NCI-H2081 treated with DMSO at 0.1 percent for 48 hours (cell line): ENCODE results near the gene ZMYM2.
"Not testable (repeated sequence)": the region's sequence is repeated elsewhere in the genome, so short reads cannot be mapped to it uniquely, and the experiment has no call there.

ENCODE experiments used
- DNase-seq: peaks from one replicate; lab custom pipeline; 2025; lab: John Stamatoyannopoulos, UW

Gene ZMYM2

GRCh38 chr13:19958155-19959111 is at the start of gene ZMYM2:
Gene ZMYM2, plus strand, starts transcription at chr13:19958727. Its CDS starts 34,346 bp downstream, at chr13:19993073.
- DNase-seq: peak; percentile 63

DNA sequence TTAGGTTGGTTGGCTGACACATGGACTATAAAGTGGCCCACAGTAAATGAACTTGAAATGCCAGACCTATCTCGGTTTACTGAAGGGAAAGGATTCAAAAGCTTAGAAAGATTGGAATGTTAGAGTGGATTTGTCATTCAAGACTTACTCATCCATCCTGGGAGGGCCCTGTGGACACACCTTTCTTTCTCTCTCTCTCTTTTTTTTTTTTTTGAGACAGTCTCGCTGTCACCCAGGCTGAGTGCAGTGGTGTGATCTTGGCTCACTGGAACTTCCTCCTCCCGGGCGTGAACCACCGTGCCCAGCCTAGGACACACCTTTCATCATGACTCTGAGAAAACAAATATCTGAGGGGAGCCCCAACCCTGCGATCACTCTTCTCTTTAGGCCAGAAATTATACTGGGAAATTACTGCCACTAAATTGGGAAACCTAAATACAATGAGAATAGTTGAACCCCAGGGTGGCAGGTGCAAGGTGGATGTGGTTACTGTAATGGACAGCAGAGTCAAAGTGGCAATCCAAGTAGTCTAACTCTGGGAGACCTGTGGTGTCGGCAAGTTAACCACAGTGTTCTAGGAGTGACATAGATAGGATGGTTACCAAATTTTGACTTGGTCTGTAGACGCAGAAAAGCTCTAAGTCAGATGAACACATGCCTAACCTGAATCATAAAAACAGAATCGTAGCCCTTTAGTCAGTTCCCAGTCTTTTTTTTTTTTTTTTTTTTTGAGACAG is 48.0 kb upstream of the ZMYM2 start:
- DNase-seq: no peak

GRCh38 chr13:19927117-19927748 is 31.3 kb upstream of the ZMYM2 start:
- no peak for DNase-seq

DNA sequence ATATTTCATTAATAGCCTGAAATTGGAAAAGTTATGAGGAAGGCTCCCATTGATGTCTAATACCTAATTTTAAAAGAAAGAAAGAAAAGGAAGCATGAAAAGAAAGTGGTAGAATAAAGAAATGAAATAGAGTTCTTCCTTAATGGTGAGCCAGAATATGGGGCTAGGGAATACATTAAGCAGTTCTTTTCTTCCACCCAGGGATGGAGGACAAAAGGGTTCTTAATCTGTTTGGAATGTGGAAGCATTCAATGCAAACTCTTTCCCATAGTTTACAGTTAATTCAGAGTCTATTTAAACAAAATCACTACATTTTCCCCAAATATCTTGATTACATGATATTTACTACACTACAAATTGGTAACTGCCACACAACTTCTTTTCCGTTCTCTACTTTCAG is 18.4 kb upstream of the ZMYM2 start:
- no peak for DNase-seq

GRCh38 chr13:19950374-19950773 is 8.2 kb upstream of the ZMYM2 start:
- no peak for DNase-seq

DNA sequence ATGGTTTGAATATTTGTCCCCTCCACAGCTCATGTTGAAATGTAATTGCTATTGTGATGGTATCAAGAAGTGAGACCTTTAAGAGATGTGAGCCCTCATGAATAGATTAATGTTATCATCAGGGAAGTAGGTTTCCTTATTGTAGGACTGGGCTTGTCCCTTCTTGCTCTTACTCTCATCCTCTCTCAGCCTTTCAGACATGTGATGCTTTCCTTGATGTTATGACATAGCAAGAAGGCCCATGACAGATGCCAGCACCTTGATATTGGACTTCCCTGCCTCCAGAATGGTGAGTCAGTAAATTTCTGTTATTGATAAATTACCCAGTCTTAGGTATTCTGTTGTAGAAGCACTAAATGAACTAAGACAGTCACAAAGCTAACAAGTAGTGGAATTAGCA is 5.7 kb upstream of the ZMYM2 start:
- DNase-seq: no peak

DNA sequence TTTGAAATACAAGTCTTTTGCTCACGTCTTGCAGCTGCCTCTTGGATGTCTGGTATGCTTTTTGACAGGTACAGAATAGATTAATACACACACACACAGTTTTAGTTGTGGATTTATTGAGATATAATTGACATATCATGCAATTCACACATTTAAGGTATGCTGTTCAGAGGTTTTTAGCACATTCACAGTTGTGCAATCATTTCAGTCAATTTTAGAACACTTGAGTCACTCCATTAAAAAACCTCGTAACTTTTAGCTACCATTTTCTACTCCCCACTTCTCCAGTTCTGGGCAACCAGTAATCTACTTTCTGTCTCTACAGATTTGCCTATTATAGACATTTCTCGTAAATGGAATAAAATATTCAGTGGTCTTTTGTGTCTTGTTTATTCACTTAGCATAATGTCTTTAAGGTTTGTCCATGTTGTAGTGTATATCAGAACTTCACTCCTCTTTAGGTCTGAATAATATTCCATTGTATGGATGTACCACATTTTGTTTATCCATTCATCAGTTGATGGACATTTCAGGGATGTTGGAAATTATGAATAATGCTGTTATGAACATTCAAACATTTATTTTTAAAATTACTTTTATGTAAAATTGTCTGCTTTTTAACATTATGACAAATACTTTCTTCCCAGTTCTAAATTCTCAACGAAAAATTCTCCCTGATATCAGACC is 2.5 kb upstream of the ZMYM2 start:
- DNase-seq: no peak

DNA sequence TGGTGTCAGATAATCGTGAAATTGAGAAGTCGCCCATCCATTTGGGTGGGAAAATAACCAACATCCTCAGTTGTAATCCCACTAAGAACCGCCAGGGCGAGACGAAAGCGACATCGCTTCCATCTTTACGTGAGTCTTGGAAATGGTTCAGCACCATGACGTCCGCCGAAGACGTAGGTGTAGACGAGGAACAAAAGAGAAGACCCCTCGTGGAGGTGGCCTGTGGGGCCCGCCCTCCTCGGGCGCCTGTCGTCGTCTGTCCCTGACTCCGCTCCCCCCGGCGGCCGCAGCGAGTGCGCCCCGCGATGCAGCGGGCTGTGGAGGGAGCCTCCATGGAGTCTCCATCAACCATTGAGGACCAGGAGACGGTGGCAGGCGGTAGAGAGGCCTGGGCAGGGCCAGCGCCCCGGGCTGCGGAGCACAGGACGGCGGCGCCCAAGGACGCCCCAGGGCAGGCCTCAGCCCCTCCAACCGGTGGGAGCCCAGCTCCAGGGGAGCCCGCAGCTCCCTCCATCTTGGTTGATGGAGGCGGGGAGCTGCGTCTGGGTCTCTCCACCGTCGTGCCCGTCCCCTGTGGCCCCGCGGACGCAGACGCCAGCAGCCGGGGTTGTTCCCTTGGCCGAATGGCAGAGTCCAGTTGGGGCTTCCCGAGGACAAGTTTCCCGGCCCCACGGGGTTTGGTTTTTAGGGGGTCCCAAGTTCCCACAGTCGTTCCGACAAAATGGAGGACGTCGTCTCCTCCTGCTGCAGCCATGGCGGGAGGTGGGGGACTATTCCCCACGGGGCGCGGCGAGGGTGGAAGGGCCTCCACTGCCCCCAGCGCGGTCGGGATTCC is 990 bp upstream of the ZMYM2 start:
- peak; percentile 4 for DNase-seq

DNA sequence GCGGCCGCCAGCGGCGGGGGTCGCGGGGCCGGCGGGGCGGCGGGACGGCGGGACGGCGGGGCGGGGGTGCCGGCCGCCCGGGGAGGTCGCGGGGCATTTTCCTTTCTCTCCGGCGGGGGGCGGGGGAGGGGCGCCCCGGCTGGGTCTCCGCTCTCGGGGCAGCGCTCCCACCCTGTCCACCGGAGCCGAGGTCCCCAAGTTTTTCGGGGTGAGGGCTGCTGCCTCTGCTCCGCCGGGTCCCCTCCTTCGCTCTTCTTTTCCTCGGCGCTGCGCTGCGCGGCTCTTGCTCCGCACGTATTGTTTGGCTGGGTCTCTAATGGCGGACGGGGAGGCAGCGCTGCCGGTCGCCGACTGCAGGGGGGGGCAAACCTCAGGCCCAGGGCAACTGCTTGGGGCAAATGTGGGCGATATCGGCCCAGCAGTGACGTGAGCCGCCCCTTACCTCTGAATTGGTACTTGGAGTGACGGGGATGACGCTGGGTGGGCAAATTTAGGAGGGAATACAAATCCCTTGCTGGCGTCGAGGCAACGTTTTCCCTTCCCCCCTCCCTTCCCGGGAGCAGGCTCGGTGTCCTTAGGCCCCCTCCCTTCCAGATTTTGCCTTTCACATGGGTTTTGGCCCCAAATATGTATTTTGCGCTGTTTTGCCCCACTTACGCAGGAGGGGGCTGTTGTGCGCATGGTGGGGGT is 759 bp downstream of the ZMYM2 start:
- no peak for DNase-seq

DNA sequence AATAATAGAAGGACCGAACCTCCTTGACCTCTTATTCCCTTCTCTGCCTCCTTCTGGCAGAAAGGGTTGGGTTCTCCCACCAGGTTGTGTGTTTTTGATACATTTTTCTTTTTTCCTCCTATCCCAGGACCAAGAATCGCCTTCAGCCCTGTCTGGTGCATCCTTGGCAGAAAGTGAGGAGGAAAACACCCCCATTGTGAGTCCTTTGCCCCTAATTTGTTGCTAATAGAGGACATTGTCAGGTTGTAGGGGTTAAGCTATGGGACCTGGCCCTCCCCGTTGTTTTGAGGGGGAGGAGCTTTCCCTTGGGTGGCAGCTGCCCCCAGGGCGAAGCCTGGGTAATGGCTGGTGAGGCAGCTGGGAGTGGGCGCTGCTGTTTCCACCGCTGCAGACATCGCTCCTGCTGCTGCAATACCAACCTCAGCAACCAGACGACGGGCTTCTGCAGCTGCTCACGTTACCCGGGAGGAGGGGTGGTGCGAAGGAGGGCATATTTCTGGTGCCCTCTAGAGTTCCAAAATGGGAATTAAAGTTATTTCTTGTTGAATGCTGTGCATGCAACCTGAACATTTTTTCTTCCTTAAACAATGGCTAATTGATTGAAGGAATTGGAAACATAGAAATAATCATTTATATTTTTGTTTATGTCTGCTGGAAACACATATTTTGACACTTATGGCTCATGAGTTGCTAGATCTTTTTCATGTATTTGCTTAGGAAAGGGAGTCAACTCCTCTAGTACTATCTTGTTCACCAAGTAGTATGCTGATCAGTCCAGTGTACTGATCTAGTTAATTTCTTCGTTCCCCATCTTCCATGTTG is 1.5 kb downstream of the ZMYM2 start:
- DNase-seq: peak; percentile 79

- no peak for DNase-seq
These were observed 2.1 kb downstream of the ZMYM2 start for GRCh38 chr13:19960653-19960976.

DNA sequence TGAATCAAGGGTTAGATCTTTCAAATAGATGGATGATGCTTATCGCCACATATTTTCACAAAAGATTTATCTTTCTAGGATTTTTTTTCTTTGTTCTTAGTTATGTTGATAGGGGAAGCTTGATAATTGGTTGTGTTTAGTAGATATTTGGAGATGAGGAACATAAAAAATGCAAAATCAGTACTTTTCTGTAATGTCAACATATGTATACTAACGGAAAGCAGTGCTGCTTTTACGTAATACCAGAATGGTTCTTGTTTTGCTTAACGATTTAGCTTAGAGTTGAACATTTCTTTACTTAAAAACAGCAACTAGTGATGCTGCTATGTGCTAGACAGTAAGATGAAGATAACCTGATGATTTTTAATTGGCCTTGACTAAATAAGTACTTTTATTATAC is 3.0 kb downstream of the ZMYM2 start:
- DNase-seq: no peak

- no peak for DNase-seq
These were observed 3.4 kb downstream of the ZMYM2 start for GRCh38 chr13:19961924-19962323.

GRCh38 chr13:19962894-19963293 is 4.4 kb downstream of the ZMYM2 start:
- DNase-seq: no peak

GRCh38 chr13:19967621-19968020 is 9.1 kb downstream of the ZMYM2 start:
- no peak for DNase-seq

DNA sequence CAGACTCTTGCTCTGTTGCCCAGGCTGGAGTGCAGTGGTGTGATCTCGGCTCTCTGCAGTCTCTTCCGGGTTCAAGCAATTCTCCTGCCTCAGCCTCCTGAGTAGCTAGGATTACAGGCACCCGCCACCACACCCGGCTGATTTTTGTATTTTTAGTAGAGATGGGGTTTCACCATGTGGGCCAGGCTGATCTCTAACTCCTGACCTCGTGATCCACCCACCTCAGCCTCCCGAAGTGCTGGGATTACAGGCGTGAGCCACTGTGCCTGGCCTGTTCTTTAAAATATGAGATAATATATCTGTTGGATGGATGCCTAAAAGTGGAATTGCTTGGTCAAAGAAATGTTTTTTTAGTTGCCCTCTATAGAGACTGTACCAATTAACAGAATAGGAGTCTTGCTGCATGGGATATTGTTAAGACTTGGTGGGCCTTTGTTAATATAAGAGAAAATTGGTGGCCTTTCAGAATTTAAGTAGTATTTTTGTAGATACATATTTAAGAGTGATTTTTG is 16.0 kb downstream of the ZMYM2 start:
- DNase-seq: not testable (repeated sequence)

DNA sequence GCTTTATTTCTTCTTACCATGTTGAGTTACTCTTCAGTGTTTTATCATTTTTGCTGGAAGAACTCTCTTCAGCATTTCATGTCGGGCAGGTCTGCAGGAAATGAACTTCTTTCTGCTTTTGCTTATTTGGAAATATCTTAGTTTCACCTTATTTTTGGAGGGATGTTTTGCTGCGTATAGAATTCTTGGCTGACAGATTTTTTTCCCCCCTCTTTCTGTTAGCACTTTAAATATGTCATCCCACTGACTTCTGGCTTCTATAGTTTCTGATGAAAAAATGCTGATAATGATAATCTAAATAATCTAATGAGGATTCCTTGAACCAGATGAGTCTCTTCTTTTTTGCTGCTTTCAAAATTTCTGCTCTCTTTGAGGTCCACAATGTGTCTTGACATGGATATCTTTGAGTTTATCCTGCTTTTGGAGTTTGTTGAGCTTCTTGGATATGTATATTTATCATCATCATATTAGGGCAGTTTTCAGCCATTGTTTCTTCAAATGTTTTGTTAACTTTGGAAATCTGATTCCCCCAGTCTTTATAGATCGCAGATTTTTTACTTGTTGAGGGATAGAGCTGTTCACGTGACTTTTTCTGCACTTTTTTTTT is 20.4 kb downstream of the ZMYM2 start:
- no peak for DNase-seq

DNA sequence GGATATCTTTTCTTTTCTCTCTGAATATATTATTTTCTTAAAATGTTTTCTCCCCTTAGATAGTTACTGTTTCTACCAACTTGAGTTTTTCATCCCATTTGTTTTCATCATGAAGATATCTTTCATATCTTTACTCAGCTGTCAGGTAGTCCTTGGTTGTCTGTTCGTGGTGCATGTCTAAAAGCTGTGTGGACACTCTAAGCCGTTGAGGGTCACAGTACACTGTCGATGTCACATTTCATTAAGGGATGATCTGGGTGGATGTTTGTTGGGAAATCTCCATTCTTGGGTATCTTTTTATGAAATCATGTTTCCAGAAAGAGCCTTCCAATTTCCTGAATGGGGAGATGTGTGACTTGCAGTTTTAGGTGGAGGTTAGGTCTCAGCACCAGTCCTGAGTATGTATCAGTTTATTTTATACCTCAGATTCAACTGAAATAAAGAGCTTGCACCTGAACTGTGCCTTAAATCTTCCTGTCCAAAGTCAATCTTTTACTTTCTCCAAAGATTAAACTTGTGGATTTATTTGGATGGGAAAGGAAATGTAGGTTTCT is 23.2 kb downstream of the ZMYM2 start:
- no peak for DNase-seq
